ENCODE measurements around the gene DPH1. TPM values are rescaled to one million over a fixed set of nuclear protein-coding genes. Genes with fewer than 3 reads are reported as not detected.
A peak's percentile ranks its signal among the peaks of the same experiment; 100 is the strongest.

The DPH1 gene
- polyA plus RNA-seq, 2 of the 4 experiments (the other 2 are of a cell fraction): 25.5 to 33.6 TPM

DNA sequence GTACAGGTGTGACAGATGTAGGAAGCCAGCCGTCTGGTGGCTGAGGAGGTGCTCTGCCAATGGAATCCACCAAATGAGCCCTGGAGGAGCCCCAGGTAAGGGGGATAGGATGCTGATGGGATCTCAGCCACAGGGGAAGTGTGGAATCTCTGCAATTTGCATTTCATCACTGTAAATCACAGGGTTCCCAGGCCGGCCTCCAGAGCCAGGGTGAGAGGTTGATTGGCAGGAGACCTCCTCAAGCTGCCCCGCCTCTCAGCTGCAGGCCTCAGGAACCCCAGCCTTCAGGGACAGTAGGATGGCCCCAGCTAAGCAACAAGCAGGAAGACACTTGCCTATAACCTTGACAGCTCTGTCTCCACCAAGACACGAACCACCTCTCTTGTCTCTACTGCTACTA is 44.3 kb upstream of the DPH1 start:
- H3K9me3 ChIP-seq: no peaks in the 10 kb centered on the region
- CTCF ChIA-PET: interaction anchor here (1.0 to 5.8 kb wide), 2 partner anchors 29 to 39 kb away, joined by 3 to 35 read pairs; partner anchors contain the start of gene RTN4RL1
- FAIRE-seq (no peak), DNase-seq (ENCODE audit: low read depth in 1 of 2, low spot score in 1 of 2) (no peak), ATAC-seq (no peak)
- peak overlapping the region in 1 of 2 experiments; percentile 5; a peak in 1 of 6 replicates for H3K27ac ChIP-seq
- 64% methylated on average over 4 of the region's 4 CpGs for WGBS (ENCODE audit: missing lambda C conversion rate)
- POLR2A ChIA-PET: no interaction called here
- no peak overlapping the region for H3K4me2 ChIP-seq
- TF ChIP-seq, protein P1, sequence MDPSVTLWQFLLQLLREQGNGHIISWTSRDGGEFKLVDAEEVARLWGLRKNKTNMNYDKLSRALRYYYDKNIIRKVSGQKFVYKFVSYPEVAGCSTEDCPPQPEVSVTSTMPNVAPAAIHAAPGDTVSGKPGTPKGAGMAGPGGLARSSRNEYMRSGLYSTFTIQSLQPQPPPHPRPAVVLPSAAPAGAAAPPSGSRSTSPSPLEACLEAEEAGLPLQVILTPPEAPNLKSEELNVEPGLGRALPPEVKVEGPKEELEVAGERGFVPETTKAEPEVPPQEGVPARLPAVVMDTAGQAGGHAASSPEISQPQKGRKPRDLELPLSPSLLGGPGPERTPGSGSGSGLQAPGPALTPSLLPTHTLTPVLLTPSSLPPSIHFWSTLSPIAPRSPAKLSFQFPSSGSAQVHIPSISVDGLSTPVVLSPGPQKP (IDR thresholded peaks at IDR 0.05; ENCODE audit: low read depth, low read length): no peak
- TF ChIP-seq MAFK (IDR thresholded peaks at IDR 0.05; ENCODE audit: partially characterized antibody) (no peak), JUNB (IDR thresholded peaks at IDR 0.05) (no peak), GATA3 (IDR thresholded peaks at IDR 0.05; ENCODE audit: borderline replicate concordance) (no peak), MAZ (IDR thresholded peaks at IDR 0.05; ENCODE audit: borderline replicate concordance, low read depth, low read length) (no peak), ZNF302 (CRISPR knock-in tag; IDR thresholded peaks at IDR 0.05) (no peak), HOXB5 (CRISPR knock-in tag; IDR thresholded peaks at IDR 0.05) (no peak), HEYL (CRISPR knock-in tag; IDR thresholded peaks at IDR 0.05) (no peak), HOXB13 (CRISPR knock-in tag; IDR thresholded peaks at IDR 0.05; ENCODE audit: low read depth) (no peak)
- TF ChIP-seq, protein P2, sequence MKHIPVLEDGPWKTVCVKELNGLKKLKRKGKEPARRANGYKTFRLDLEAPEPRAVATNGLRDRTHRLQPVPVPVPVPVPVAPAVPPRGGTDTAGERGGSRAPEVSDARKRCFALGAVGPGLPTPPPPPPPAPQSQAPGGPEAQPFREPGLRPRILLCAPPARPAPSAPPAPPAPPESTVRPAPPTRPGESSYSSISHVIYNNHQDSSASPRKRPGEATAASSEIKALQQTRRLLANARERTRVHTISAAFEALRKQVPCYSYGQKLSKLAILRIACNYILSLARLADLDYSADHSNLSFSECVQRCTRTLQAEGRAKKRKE (CRISPR knock-in tag; IDR thresholded peaks at IDR 0.05; ENCODE audit: low read depth): no peak
- peaks cover 31% of the 10 kb centered on the region for H3K4me1 ChIP-seq
- H3K4me3 ChIP-seq: no peak overlapping the region

DNA sequence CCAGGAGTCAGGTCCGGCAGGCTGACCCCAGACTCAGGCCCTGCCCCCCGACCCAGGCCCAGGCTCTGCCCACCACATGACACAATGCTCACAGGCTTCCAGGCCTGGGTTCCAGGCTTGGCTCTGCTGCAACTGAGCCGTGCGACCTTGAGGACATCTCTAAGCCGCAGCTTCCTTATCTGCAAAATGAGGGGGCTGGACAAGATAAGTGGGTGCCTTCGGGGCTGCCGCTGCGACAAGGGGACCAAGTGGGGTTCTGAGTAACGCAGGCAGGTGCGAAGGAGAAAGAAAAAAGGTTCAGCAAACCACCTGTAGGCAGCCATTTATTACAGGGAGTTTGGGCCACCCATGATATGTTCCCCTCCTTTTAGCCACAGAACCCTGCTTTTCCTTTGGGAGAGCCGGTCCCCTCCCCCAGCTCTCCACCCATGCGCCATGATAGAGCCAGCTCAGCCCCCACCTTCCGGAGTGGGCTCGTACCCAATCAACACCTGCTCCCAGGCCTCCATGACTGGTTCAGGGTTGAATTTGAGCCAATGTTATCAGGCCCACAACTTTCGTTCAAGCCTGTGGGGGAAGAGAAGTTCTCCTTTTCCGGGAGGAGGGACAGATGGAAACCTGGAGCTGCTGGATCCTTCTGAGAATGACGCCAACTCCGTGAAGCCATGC is 43.0 kb upstream of the DPH1 start:
- 89% methylated on average over 18 of the region's 18 CpGs for WGBS (ENCODE audit: missing lambda C conversion rate)
- ATAC-seq: no peak
- Histone ChIP-seq H3K9me3 (no peaks in the 10 kb centered on the region), H3K4me1 (peaks cover 23% of the 10 kb centered on the region), H3K27ac (peak overlapping the region; percentile 62 to 64; a peak in 3 of 6 replicates), H3K4me2 (no peak overlapping the region), H3K4me3 (no peak overlapping the region)
- FAIRE-seq: no peak
- no peak for DNase-seq (ENCODE audit: low read depth in 1 of 2, low spot score in 1 of 2)
- no peak for TF ChIP-seq ZNF302 (CRISPR knock-in tag; IDR thresholded peaks at IDR 0.05)
- no peak for TF ChIP-seq SREBF2 (IDR thresholded peaks at IDR 0.05)
- TF ChIP-seq HEYL (CRISPR knock-in tag; IDR thresholded peaks at IDR 0.05): no peak
- no peak for TF ChIP-seq KDM1A (IDR thresholded peaks at IDR 0.05; ENCODE audit: low read depth)
- CTCF ChIA-PET: interaction anchor here (0.6 to 1.8 kb wide), 6 partner anchors 8 to 930 kb away, joined by 3 to 12 read pairs (median 4); partner anchors contain the start of gene RTN4RL1
- POLR2A ChIA-PET: interaction anchor here (0.6 kb wide), 1 partner anchor 51 kb away, joined by 4 read pairs; no protein-coding TSS in a partner anchor

DNA sequence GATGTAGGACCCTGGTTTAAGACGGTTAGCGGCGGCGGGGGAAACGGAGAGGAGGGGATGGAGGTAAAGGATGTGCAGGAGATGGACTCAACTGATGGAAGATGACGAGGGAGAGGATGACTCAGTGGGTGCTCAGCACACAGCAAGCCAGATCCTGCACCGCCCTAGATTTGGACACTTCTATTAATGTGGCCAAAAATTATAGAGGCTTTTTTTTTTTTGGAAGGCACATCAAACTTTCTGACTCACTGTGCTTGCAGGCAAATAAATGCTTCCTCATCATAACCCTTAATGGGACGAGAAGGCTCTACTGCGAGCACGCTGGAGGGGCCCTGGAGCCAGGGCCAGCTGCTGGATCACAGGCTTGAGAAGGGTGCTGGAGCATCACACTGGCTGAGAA is 40.8 kb upstream of the DPH1 start:
- H3K27ac ChIP-seq: peak overlapping the region; percentile 64 to 83
- peak; percentile 84 to 88 for ATAC-seq
- DNase-seq (ENCODE audit: low read depth in 1 of 2, low spot score in 1 of 2): peak; percentile 55
- WGBS (ENCODE audit: missing lambda C conversion rate): 28% methylated on average over 10 of the region's 10 CpGs
- FAIRE-seq: peak; percentile 28
- peak overlapping the region; percentile 56 for H3K4me2 ChIP-seq
- H3K4me3 ChIP-seq: no peak overlapping the region
- peaks cover 21% of the 10 kb centered on the region for H3K4me1 ChIP-seq
- POLR2A ChIA-PET: no interaction called here
- H3K9me3 ChIP-seq: no peaks in the 10 kb centered on the region
- TF ChIP-seq GATA3 (IDR thresholded peaks at IDR 0.05; ENCODE audit: borderline replicate concordance): no peak; the same call in 1 of the 2 replicates
- TF ChIP-seq NPAS2 (CRISPR knock-in tag; IDR thresholded peaks at IDR 0.05; ENCODE audit: borderline replicate concordance): no peak
- TF ChIP-seq JUNB (IDR thresholded peaks at IDR 0.05): peak; percentile 45; the same call in 1 of the 2 replicates
- peak; percentile 46; the same call in 1 of the 2 replicates for TF ChIP-seq FOSL2 (IDR thresholded peaks at IDR 0.05)
- no peak; the same call in 1 of the 2 replicates for TF ChIP-seq FOSL2 (CRISPR knock-in tag; IDR thresholded peaks at IDR 0.05)
- TF ChIP-seq MAFK (IDR thresholded peaks at IDR 0.05; ENCODE audit: partially characterized antibody): peak; percentile 78
- no peak for TF ChIP-seq CBX8 (IDR thresholded peaks at IDR 0.05)
- TF ChIP-seq, protein P3, sequence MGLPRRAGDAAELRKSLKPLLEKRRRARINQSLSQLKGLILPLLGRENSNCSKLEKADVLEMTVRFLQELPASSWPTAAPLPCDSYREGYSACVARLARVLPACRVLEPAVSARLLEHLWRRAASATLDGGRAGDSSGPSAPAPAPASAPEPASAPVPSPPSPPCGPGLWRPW (IDR thresholded peaks at IDR 0.05): no peak
- TF ChIP-seq NFE2L2 (conservative IDR thresholded peaks at IDR 0.05; ENCODE audit: low read length): no peak
- TF ChIP-seq RCOR1 (IDR thresholded peaks at IDR 0.05; ENCODE audit: low read depth, low read length): no peak
- no peak for TF ChIP-seq FOXS1 (CRISPR knock-in tag; IDR thresholded peaks at IDR 0.05)
- no peak for TF ChIP-seq TFCP2L1 (CRISPR knock-in tag; IDR thresholded peaks at IDR 0.05)
- TF ChIP-seq EHMT2 (IDR thresholded peaks at IDR 0.05; ENCODE audit: low read depth): no peak
- CTCF ChIA-PET: interaction anchor here (0.8 to 1.3 kb wide), 2 partner anchors 36 to 42 kb away, joined by 3 to 4 read pairs; partner anchors contain the start of gene RTN4RL1

Measured in A549 (cell line).